Measurements from ENCODE around the gene STAB1. TPM values are rescaled to one million over a fixed set of nuclear protein-coding genes. Genes with fewer than 3 reads are reported as not detected.

Gene STAB1
- total RNA-seq, 2 donors from 2014 or later: 1.7 to 4.9 TPM

GRCh38 chr3:52471371-52472238 is 23.5 kb upstream of the STAB1 start:
- no peaks in the 10 kb centered on the region for H3K9me3 ChIP-seq (ENCODE audit: control insufficient read depth, low read length, poor library complexity, severe bottlenecking)
- Mint-ChIP-seq H3K4me1 (peaks cover 4% of the 10 kb centered on the region), H3K27ac (no peak overlapping the region), H3K4me3 (no peak overlapping the region), H3K36me3 (ENCODE audit: low read depth) (no peaks in the 10 kb centered on the region), H3K27me3 (no peaks in the 10 kb centered on the region)
- ATAC-seq (peak; percentile 48), DNase-seq (no peak)

- Mint-ChIP-seq H3K36me3 (ENCODE audit: low read depth) (no peaks in the 10 kb centered on the region), H3K4me3 (no peak overlapping the region), H3K27me3 (no peaks in the 10 kb centered on the region), H3K4me1 (peaks cover 4% of the 10 kb centered on the region), H3K27ac (no peak overlapping the region)
- H3K9me3 ChIP-seq (ENCODE audit: control insufficient read depth, low read length, poor library complexity, severe bottlenecking): no peaks in the 10 kb centered on the region
- ATAC-seq: no peak
- DNase-seq: no peak
Observed at GRCh38 chr3:52472239-52473000, 22.7 kb upstream of the STAB1 start.

- no peak overlapping the region for H3K27ac Mint-ChIP-seq
- DNase-seq (no peak), ATAC-seq (no peak)
- no peaks in the 10 kb centered on the region for H3K27me3 Mint-ChIP-seq
- no peaks in the 10 kb centered on the region for H3K9me3 ChIP-seq (ENCODE audit: control insufficient read depth, low read length, poor library complexity, severe bottlenecking)
- H3K36me3 Mint-ChIP-seq (ENCODE audit: low read depth): no peaks in the 10 kb centered on the region
- H3K4me1 Mint-ChIP-seq: peaks cover 4% of the 10 kb centered on the region
- H3K4me3 Mint-ChIP-seq: no peak overlapping the region
Observed at GRCh38 chr3:52473026-52473425, 22.1 kb upstream of the STAB1 start.

- Mint-ChIP-seq H3K27me3 (no peaks in the 10 kb centered on the region), H3K27ac (no peak overlapping the region), H3K36me3 (ENCODE audit: low read depth) (no peaks in the 10 kb centered on the region), H3K4me3 (no peak overlapping the region), H3K4me1 (peaks cover 3% of the 10 kb centered on the region)
- ATAC-seq (no peak), DNase-seq (no peak)
- no peaks in the 10 kb centered on the region for H3K9me3 ChIP-seq (ENCODE audit: control insufficient read depth, low read length, poor library complexity, severe bottlenecking)
Observed at GRCh38 chr3:52477076-52477795, 17.9 kb upstream of the STAB1 start.

GRCh38 chr3:52477796-52478095 is 17.4 kb upstream of the STAB1 start:
- H3K9me3 ChIP-seq (ENCODE audit: control insufficient read depth, low read length, poor library complexity, severe bottlenecking): no peaks in the 10 kb centered on the region
- DNase-seq (no peak), ATAC-seq (no peak)
- peaks cover 3% of the 10 kb centered on the region for H3K4me1 Mint-ChIP-seq
- H3K4me3 Mint-ChIP-seq: no peak overlapping the region
- no peaks in the 10 kb centered on the region for H3K36me3 Mint-ChIP-seq (ENCODE audit: low read depth)
- no peak overlapping the region for H3K27ac Mint-ChIP-seq
- no peaks in the 10 kb centered on the region for H3K27me3 Mint-ChIP-seq

GRCh38 chr3:52479037-52479876 is 15.9 kb upstream of the STAB1 start:
- Mint-ChIP-seq H3K4me3 (no peak overlapping the region), H3K4me1 (peaks cover 7% of the 10 kb centered on the region), H3K27ac (no peak overlapping the region), H3K36me3 (ENCODE audit: low read depth) (no peaks in the 10 kb centered on the region), H3K27me3 (no peaks in the 10 kb centered on the region)
- ATAC-seq (no peak), DNase-seq (no peak)
- no peaks in the 10 kb centered on the region for H3K9me3 ChIP-seq (ENCODE audit: control insufficient read depth, low read length, poor library complexity, severe bottlenecking)

- DNase-seq (no peak), ATAC-seq (no peak)
- Mint-ChIP-seq H3K36me3 (ENCODE audit: low read depth) (no peaks in the 10 kb centered on the region), H3K4me3 (no peak overlapping the region), H3K4me1 (peaks cover 7% of the 10 kb centered on the region), H3K27me3 (no peaks in the 10 kb centered on the region), H3K27ac (no peak overlapping the region)
- H3K9me3 ChIP-seq (ENCODE audit: control insufficient read depth, low read length, poor library complexity, severe bottlenecking): no peaks in the 10 kb centered on the region
Observed at GRCh38 chr3:52479877-52480575, 15.1 kb upstream of the STAB1 start.

- Mint-ChIP-seq H3K4me3 (no peak overlapping the region), H3K27me3 (no peaks in the 10 kb centered on the region), H3K27ac (no peak overlapping the region), H3K36me3 (ENCODE audit: low read depth) (peaks cover 2% of the 10 kb centered on the region), H3K4me1 (peaks cover 7% of the 10 kb centered on the region)
- no peak for ATAC-seq
- no peaks in the 10 kb centered on the region for H3K9me3 ChIP-seq (ENCODE audit: control insufficient read depth, low read length, poor library complexity, severe bottlenecking)
- DNase-seq: no peak
Observed at GRCh38 chr3:52480768-52481715, 14.1 kb upstream of the STAB1 start.

- peaks cover 7% of the 10 kb centered on the region for H3K4me1 Mint-ChIP-seq
- H3K27ac Mint-ChIP-seq: peak overlapping the region; percentile 51
- no peaks in the 10 kb centered on the region for H3K9me3 ChIP-seq (ENCODE audit: control insufficient read depth, low read length, poor library complexity, severe bottlenecking)
- no peaks in the 10 kb centered on the region for H3K27me3 Mint-ChIP-seq
- peaks cover 2% of the 10 kb centered on the region for H3K36me3 Mint-ChIP-seq (ENCODE audit: low read depth)
- DNase-seq (no peak), ATAC-seq (no peak)
- H3K4me3 Mint-ChIP-seq: no peak overlapping the region
Observed at GRCh38 chr3:52481819-52482521, 13.2 kb upstream of the STAB1 start.

GRCh38 chr3:52483081-52483480 is 12.1 kb upstream of the STAB1 start:
- Mint-ChIP-seq H3K27me3 (no peaks in the 10 kb centered on the region), H3K4me3 (no peak overlapping the region), H3K36me3 (ENCODE audit: low read depth) (peaks cover 2% of the 10 kb centered on the region), H3K27ac (peak overlapping the region; percentile 51), H3K4me1 (peaks cover 7% of the 10 kb centered on the region)
- DNase-seq (no peak), ATAC-seq (no peak)
- H3K9me3 ChIP-seq (ENCODE audit: control insufficient read depth, low read length, poor library complexity, severe bottlenecking): no peaks in the 10 kb centered on the region
